ENCODE results near the gene ZCCHC13. TPM values are rescaled to one million over a fixed set of nuclear protein-coding genes. Genes with fewer than 3 reads are reported as not detected.

ZCCHC13 gene
- total RNA-seq, 2 donors from 2014 or later = not detected

GRCh38 chrX:74343343-74344279 lies 39.6 kb downstream of the ZCCHC13 start:
- TF ChIP-seq CTCF (IDR thresholded peaks at IDR 0.05) = peak; percentile 51
- Histone ChIP-seq H3K27me3 (no peaks in the 10 kb centered on the region), H3K36me3 (no peaks in the 10 kb centered on the region), H3K4me1 (no peaks in the 10 kb centered on the region), H3K27ac (no peak overlapping the region), H3K9me3 (no peaks in the 10 kb centered on the region), H3K4me3 (no peak overlapping the region), H3K9ac (ENCODE audit: low read depth in 2 of 2, low read length in 2 of 2) (no peak overlapping the region)
- peak; percentile 73 for DNase-seq
- intact Hi-C loops (cut with DNase I) = loop anchor here (10.0 kb wide), 2 partner anchors 209 to 329 kb away; no protein-coding TSS in a partner anchor

GRCh38 chrX:74344280-74344622 lies 40.3 kb downstream of the ZCCHC13 start:
- no peaks in the 10 kb centered on the region for H3K36me3 ChIP-seq
- H3K27ac ChIP-seq = no peak overlapping the region
- H3K4me3 ChIP-seq = no peak overlapping the region
- intact Hi-C loops (cut with DNase I) = loop anchor here (10.0 kb wide), 2 partner anchors 209 to 329 kb away; no protein-coding TSS in a partner anchor
- H3K4me1 ChIP-seq = no peaks in the 10 kb centered on the region
- peak; percentile 3 for TF ChIP-seq CTCF (IDR thresholded peaks at IDR 0.05)
- no peak overlapping the region for H3K9ac ChIP-seq (ENCODE audit: low read depth in 2 of 2, low read length in 2 of 2)
- no peak for DNase-seq
- H3K27me3 ChIP-seq = no peaks in the 10 kb centered on the region
- H3K9me3 ChIP-seq = no peaks in the 10 kb centered on the region

- Histone ChIP-seq H3K4me1 (no peaks in the 10 kb centered on the region), H3K9ac (ENCODE audit: low read depth in 2 of 2, low read length in 2 of 2) (no peak overlapping the region), H3K4me3 (no peak overlapping the region), H3K27ac (no peak overlapping the region), H3K36me3 (no peaks in the 10 kb centered on the region), H3K27me3 (no peaks in the 10 kb centered on the region), H3K9me3 (no peaks in the 10 kb centered on the region)
- intact Hi-C loops (cut with DNase I) = loop anchor here (5.0 to 10.0 kb wide), 3 partner anchors 211 to 489 kb away; no protein-coding TSS in a partner anchor
- TF ChIP-seq CTCF (IDR thresholded peaks at IDR 0.05) = no peak
- no peak for DNase-seq
These were observed 42.1 kb downstream of the ZCCHC13 start for GRCh38 chrX:74346088-74346487.

- no peaks in the 10 kb centered on the region for H3K36me3 ChIP-seq
- intact Hi-C loops (cut with DNase I) = loop anchor here (5.0 to 10.0 kb wide), 3 partner anchors 215 to 492 kb away; no protein-coding TSS in a partner anchor
- H3K27ac ChIP-seq = no peak overlapping the region
- H3K9ac ChIP-seq (ENCODE audit: low read depth in 2 of 2, low read length in 2 of 2) = no peak overlapping the region
- no peaks in the 10 kb centered on the region for H3K27me3 ChIP-seq
- no peak for DNase-seq
- H3K4me3 ChIP-seq = no peak overlapping the region
- H3K9me3 ChIP-seq = no peaks in the 10 kb centered on the region
- TF ChIP-seq CTCF (IDR thresholded peaks at IDR 0.05) = no peak
- no peaks in the 10 kb centered on the region for H3K4me1 ChIP-seq
These were observed 45.4 kb downstream of the ZCCHC13 start for GRCh38 chrX:74349387-74349786.

- no peak for TF ChIP-seq CTCF (IDR thresholded peaks at IDR 0.05)
- no peaks in the 10 kb centered on the region for H3K36me3 ChIP-seq
- no peak overlapping the region for H3K9ac ChIP-seq (ENCODE audit: low read depth in 2 of 2, low read length in 2 of 2)
- H3K27me3 ChIP-seq = no peaks in the 10 kb centered on the region
- H3K4me3 ChIP-seq = no peak overlapping the region
- H3K27ac ChIP-seq = no peak overlapping the region
- intact Hi-C loops (cut with DNase I) = no loop called here
- DNase-seq = no peak
- H3K9me3 ChIP-seq = no peaks in the 10 kb centered on the region
- H3K4me1 ChIP-seq = no peaks in the 10 kb centered on the region
These were observed 47.8 kb downstream of the ZCCHC13 start for GRCh38 chrX:74351760-74352159.

Measured in colonic mucosa (tissue), 4 donors.